ENCODE results near the gene SETD7.
A peak's percentile ranks its signal among the peaks of the same experiment; 100 is the strongest.

The SETD7 gene

GRCh38 chr4:139556071-139556723 lies at the start of gene SETD7:
TSS of gene SETD7 (minus strand) at chr4:139556219. CDS start at chr4:139556137, 82 bp downstream.
- DNase-seq: peak; percentile 73

DNA sequence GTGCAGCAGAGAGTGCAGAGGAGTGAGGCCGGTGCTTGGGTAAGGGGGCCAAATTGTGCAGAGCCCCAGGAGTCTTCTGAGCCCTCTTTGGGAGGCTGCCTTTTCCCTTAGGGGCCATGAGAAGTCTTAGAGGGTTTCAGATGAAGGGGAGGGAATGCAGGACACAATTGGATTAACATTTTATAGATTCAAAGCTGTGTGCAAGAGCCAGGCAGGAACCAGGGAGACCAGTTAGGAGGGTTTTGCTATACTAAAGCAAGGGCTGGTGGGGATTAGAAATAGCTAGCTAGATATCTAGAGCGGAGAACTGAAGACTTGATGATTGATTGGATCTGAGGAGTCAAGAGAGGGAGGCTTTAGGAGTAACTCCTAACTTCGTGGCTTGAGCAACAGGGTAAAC lies 49.5 kb upstream of the SETD7 start:
- no peak for DNase-seq

- peak; percentile 26 for DNase-seq
These were observed 47.8 kb upstream of the SETD7 start for GRCh38 chr4:139603576-139604410.

- DNase-seq: no peak
These were observed 46.8 kb upstream of the SETD7 start for GRCh38 chr4:139602776-139603360.

DNA sequence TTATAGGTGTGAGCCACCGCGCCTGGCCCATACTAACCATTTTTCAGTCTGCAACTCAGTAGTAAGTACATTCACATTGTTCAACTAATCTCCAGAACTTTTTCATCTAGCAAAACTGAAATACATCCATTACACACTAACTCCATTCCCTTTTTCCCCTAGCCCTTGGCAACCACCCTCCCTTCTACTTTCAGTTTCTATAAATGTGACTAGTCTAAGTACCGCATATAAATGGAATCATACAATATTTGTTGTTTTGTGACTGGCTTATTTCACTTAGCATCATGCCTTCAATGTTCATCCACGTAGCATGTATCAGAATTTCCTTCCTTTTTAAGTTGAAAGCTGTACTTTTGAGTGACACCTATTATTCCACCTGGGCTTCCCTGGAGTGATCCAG lies 44.6 kb upstream of the SETD7 start:
- DNase-seq: no peak

DNA sequence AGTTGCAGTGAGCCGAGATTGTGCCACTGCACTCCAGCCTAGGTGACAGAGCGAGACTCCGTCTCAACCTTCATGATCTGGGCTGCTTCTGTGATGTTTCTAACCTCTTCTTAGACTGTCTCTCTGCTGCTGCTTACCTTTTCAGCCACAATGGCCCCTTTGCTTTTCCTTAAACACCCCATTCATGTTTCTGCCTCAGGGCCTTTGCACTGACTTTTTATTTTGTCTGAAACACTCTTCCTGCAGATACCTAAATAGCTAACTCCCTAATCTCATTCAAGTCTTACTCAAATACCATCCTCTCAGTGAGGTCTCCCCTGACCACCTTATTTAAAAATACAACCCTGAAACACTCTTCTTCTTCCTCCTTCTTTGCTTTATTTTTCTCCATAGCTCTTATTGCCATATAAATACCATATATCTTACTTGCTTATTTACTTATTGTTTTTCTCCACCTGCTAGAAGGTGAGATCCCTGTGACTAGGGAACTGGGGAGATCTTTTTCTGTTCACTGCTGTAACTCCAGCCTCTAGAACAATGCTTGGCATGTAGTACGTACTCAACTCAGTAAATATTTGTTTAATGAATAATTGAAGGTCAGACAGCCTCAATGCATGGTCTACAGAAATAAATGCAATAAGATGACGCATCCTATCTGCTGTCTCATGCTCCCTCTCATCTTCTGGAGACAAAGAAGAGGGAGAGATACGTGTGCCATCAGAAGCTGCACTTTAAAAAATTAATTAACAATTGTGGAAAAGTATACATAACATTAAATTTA lies 43.8 kb upstream of the SETD7 start:
- no peak for DNase-seq

- DNase-seq: no peak
These were observed 43.1 kb upstream of the SETD7 start for GRCh38 chr4:139599076-139599475.

DNA sequence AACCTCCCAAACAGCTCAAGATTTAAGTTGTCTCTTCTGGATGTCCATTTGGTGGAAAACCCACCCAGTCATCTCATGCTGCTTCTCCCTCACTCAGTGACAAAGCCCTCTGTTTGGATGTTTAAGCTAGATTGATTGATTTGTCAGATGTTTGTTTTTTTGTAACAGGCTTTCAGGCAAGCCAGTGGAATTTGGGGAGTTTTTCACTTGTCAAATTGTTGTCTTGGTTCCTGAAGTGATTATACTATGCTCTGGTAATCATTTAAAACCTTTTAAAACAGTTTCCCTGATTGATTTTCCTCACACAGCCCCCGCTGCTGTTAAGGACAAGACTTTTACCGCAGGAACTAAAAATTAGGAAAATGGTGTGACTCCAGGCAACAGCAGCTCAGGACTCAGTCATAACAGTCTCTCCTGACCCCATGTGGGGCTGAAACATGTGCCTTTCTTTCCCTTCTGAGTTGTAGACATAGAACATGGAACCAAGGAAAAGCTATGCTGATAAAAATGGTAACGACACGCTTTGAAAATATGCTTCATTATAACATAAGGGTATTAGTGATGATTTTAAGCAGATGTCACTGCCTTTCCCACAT lies 40.8 kb upstream of the SETD7 start:
- no peak for DNase-seq

- no peak for DNase-seq
These were observed 40.1 kb upstream of the SETD7 start for GRCh38 chr4:139596034-139596683.

GRCh38 chr4:139594591-139595185 lies 38.7 kb upstream of the SETD7 start:
- no peak for DNase-seq

- no peak for DNase-seq
These were observed 37.1 kb upstream of the SETD7 start for GRCh38 chr4:139593091-139593564.

- no peak for DNase-seq
These were observed 33.5 kb upstream of the SETD7 start for GRCh38 chr4:139589336-139590018.

- no peak for DNase-seq
These were observed 31.4 kb upstream of the SETD7 start for GRCh38 chr4:139587446-139587845.

GRCh38 chr4:139585473-139585872 lies 29.5 kb upstream of the SETD7 start:
- no peak for DNase-seq

DNA sequence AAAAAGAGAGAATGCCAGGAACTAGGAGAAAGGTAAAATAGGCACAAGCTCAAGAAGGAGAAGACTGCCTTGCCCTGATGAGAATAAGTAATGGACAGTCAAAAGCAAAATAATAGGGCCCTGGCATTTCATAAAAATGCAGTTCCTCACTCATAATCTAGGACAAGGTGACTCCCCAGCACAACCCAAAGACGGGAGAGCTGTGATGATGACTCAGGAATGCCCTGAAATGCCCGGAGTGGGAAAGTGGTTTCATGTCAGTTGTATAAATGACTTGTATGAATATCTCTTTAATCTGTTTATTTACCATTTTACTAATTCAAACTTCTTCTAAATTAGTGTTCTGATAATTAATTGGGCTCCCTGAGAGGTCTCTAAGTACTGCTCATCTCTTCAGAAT lies 28.8 kb upstream of the SETD7 start:
- no peak for DNase-seq

DNA sequence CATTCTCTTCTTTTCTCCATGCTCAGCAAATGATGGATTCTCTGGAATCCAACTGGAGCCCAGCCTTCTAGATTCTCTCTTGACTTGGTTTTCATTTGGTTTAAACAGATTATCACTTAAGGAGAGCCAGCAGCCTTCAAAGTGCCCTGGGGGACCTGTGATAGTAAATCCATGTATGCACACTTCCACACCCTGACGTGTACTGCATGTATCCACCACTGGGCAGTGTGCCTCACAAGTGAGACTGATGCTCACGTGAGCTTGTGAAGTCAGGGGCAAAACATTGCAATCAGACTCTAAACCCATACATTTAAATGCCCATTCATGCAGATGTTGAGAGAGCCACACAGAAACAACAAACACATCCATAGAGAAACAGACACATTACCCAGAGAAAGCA lies 28.0 kb upstream of the SETD7 start:
- DNase-seq: no peak

DNA sequence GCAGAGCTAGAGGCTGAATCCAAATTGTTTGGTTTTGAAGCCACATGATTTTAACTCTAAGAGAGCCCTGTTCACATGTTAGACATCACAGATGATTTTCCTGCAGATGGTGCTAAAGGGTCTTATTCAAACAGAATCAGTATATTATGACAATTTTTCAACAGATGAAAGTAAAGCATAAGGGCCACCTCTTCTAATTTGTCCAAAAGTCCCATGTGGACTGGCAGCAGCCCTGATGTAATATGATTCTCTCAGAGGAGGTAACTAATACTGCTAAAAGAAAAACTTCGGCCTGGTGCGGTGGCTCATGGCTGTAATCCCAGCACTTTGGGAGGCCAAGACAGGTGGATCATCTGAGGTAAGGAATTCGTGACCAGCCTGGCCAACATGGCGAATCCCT lies 26.0 kb upstream of the SETD7 start:
- no peak for DNase-seq

GRCh38 chr4:139581096-139581495 lies 25.1 kb upstream of the SETD7 start:
- no peak for DNase-seq

DNA sequence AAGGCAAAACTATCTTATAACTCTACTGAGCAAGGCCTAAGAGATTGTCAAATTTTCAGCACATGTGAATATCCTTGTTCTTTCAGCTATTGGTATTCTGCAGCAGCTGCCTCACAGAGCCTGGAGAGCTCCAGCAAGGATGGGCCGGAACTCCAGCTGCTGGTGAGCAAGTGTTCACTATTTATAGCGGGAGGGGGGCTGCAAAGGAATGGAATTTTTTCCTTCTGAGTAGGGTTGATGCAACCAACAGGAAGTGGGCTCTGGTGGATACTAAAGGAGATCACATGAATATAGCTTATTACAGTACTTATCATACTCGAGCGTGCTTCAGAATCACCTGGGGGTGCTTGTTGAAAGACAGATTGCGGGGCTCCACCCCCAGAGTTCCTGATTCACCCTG lies 20.2 kb upstream of the SETD7 start:
- DNase-seq: no peak

- no peak for DNase-seq
These were observed 19.1 kb upstream of the SETD7 start for GRCh38 chr4:139575072-139575471.

GRCh38 chr4:139574641-139575040 lies 18.6 kb upstream of the SETD7 start:
- no peak for DNase-seq
